GM18909 (cell line): ENCODE measurements around the gene TGM2.

ENCODE experiments used
- ATAC-seq: cut with Tn5 transposase; IDR thresholded peaks from one replicate; pipeline ENCODE4 v1.9.1; 2021; ENCODE audit warnings: mild to moderate bottlenecking; ENCODE audit not compliant: unreplicated experiment, poor library complexity

TGM2 gene

GRCh38 chr20:38134427-38135270 lies 30.4 kb downstream of the TGM2 start:
- ATAC-seq = no peak

GRCh38 chr20:38133680-38134426 lies 31.2 kb downstream of the TGM2 start:
- ATAC-seq = no peak

GRCh38 chr20:38132910-38133501 lies 32.1 kb downstream of the TGM2 start:
- no peak for ATAC-seq

- no peak for ATAC-seq
Measured at GRCh38 chr20:38132156-38132909, 32.7 kb downstream of the TGM2 start.

GRCh38 chr20:38131588-38132121 lies 33.4 kb downstream of the TGM2 start:
- no peak for ATAC-seq

GRCh38 chr20:38130687-38131587 lies 34.1 kb downstream of the TGM2 start:
- ATAC-seq = no peak

- ATAC-seq = no peak
Measured at GRCh38 chr20:38129893-38130609, 35.0 kb downstream of the TGM2 start.

GRCh38 chr20:38129248-38129865 lies 35.7 kb downstream of the TGM2 start:
- no peak for ATAC-seq

- no peak for ATAC-seq
Measured at GRCh38 chr20:38128691-38129090, 36.4 kb downstream of the TGM2 start.

- no peak for ATAC-seq
Measured at GRCh38 chr20:38127920-38128528, 37.0 kb downstream of the TGM2 start.

- ATAC-seq = no peak
Measured at GRCh38 chr20:38126932-38127621, 38.0 kb downstream of the TGM2 start.

- no peak for ATAC-seq
Measured at GRCh38 chr20:38126146-38126921, 38.7 kb downstream of the TGM2 start.

- no peak for ATAC-seq
Measured at GRCh38 chr20:38125157-38126056, 39.7 kb downstream of the TGM2 start.

GRCh38 chr20:38123021-38123587 lies 42.0 kb downstream of the TGM2 start:
- no peak for ATAC-seq

GRCh38 chr20:38121741-38122140 lies 43.3 kb downstream of the TGM2 start:
- no peak for ATAC-seq
